ENCODE results near the gene SAA1. TPM values are rescaled to one million over a fixed set of nuclear protein-coding genes. Genes with fewer than 3 reads are reported as not detected.

SAA1 gene
- total and polyA plus RNA-seq, 10 of the 15 experiments (the other 5 are each of a cell fraction or from before 2014, with no cell fraction given): 0.36 to 6.9 TPM; not detected in 8

DNA sequence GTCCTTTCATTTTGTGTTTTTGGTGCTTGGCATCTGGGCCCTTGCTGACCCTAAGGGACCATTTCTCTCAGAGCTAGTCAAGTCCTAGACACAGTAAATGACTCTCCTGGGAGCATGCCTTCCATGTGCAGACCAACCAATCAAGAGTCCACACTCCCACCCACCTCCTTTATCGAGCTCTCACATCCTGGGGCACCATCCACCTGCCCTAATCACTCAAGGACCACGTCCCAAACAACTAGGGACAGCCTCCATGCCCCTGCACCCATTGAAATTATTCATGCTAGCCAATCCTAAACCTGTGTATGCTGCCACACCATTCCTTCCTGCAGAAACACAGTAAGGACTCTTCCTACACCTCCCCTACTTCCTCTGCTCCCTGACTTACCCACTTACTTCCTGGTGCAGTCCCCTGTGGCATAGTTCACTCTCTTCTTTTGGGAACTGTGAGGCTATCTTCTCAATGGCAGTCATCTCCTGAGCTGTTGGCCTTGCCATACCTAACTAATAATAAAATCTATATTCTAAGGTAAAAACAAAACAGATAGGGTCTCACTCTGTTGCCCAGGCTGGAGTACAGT, 11.2 kb upstream of the SAA1 start:
- in situ Hi-C loops (cut with MboI) (no loop called here), intact Hi-C loops (cut with micrococcal nuclease; ENCODE audit: unreplicated experiment) (no loop called here)

More for the DNA sequence above, 11.2 kb upstream of the SAA1 start:
- DNase-seq (ENCODE audit: low read depth, low spot score): no peak
- no peaks in the 10 kb centered on the region for H3K9me3 ChIP-seq (replicated peaks; ENCODE audit: control insufficient read depth, insufficient read depth, low read length)
- H3K27me3 ChIP-seq (replicated peaks in 1 of 2; ENCODE audit: control insufficient read depth in 2 of 2, insufficient read depth in 2 of 2, low read length in 1 of 2): no peaks in the 10 kb centered on the region
- no peak for FAIRE-seq
- ChIA-PET SMC1A (ENCODE audit: uncharacterized antibody, unreplicated experiment) (no interaction called here), RAD21 (ENCODE audit: unreplicated experiment) (interaction anchor here (1.0 kb wide), 1 partner anchor 11 kb away, joined by 3 read pairs; no protein-coding TSS in a partner anchor), CTCF (interaction anchor here (0.6 kb wide), 1 partner anchor 309 kb away, joined by 5 read pairs; no protein-coding TSS in a partner anchor), POLR2A (interaction anchor here (0.6 kb wide), 1 partner anchor 140 kb away, joined by 7 read pairs; no protein-coding TSS in a partner anchor)
- WGBS (ENCODE audit: insufficient coverage, insufficient replicate concordance, low lambda C conversion rate, missing lambda C conversion rate): 5% methylated on average over 2 of the region's 2 CpGs
- no peaks in the 10 kb centered on the region for H3K79me2 ChIP-seq (ENCODE audit: control insufficient read depth, insufficient read depth, low read length)
- no peak overlapping the region for H3K4me3 ChIP-seq
- H3K9ac ChIP-seq (ENCODE audit: control insufficient read depth, insufficient read depth, low read length): no peak overlapping the region
- H3K36me3 ChIP-seq (ENCODE audit: control insufficient read depth in 2 of 2, insufficient read depth in 2 of 2, low read length in 1 of 2): no peaks in the 10 kb centered on the region
- TF ChIP-seq SP1 (IDR thresholded peaks at IDR 0.05; ENCODE audit: low read depth, low read length) (no peak), MXI1 (IDR thresholded peaks at IDR 0.05; ENCODE audit: low read depth, low read length) (no peak), GABPA (IDR thresholded peaks at IDR 0.05; ENCODE audit: low read depth) (no peak), ZNF592 (IDR thresholded peaks at IDR 0.05) (no peak), HSF1 (IDR thresholded peaks at IDR 0.05; ENCODE audit: low read depth, low read length) (no peak), STAT3 (IDR thresholded peaks at IDR 0.05; ENCODE audit: low read depth, low read length) (no peak), RBBP5 (conservative IDR thresholded peaks at IDR 0.05) (no peak), ETV6 (conservative IDR thresholded peaks at IDR 0.05 in 1 of 2, IDR thresholded peaks at IDR 0.05 in 1 of 2; ENCODE audit: borderline replicate concordance in 1 of 2, low read depth in 1 of 2) (no peak), KAT2A (conservative IDR thresholded peaks at IDR 0.05; ENCODE audit: control insufficient read depth, low read depth, low read length) (no peak), BCL11A (IDR thresholded peaks at IDR 0.05; ENCODE audit: low read depth, low read length) (no peak), HCFC1 (IDR thresholded peaks at IDR 0.05; ENCODE audit: low read length) (no peak)
- BruUV-seq (replicated peaks): no TSS peak
- H3K4me2 ChIP-seq (ENCODE audit: control insufficient read depth, insufficient read depth): no peak overlapping the region
- no peak overlapping the region for H2AFZ ChIP-seq (ENCODE audit: control insufficient read depth, low read depth, low read length)
- ATAC-seq: no peak
- H3K27ac ChIP-seq (ENCODE audit: control insufficient read depth, insufficient read depth): no peak overlapping the region
- peaks cover 4% of the 10 kb centered on the region; the same call in 1 of the 2 replicates for H3K4me1 ChIP-seq (ENCODE audit: control insufficient read depth, insufficient read depth, low read length)
- H4K20me1 ChIP-seq (ENCODE audit: control insufficient read depth, insufficient read depth): no peaks in the 10 kb centered on the region

Measured in GM12878 (cell line).